ENCODE measurements around the gene ADGRE3.

Gene ADGRE3

GRCh38 chr19:14674764-14675163 is at the start of gene ADGRE3:
ADGRE3 (minus strand) TSS chr19:14674844; CDS start chr19:14674770, 74 bp downstream.
- no peak for DNase-seq

GRCh38 chr19:14722127-14722526 is 47.5 kb upstream of the ADGRE3 start:
- DNase-seq: no peak

- no peak for DNase-seq
Observed at GRCh38 chr19:14719162-14719561, 44.5 kb upstream of the ADGRE3 start.

GRCh38 chr19:14718522-14719116 is 44.0 kb upstream of the ADGRE3 start:
- no peak for DNase-seq

GRCh38 chr19:14715841-14716240 is 41.2 kb upstream of the ADGRE3 start:
- no peak for DNase-seq

- no peak for DNase-seq
Observed at GRCh38 chr19:14704450-14704849, 29.8 kb upstream of the ADGRE3 start.

- no peak for DNase-seq
Observed at GRCh38 chr19:14703833-14704232, 29.2 kb upstream of the ADGRE3 start.

- DNase-seq: no peak
Observed at GRCh38 chr19:14700711-14701375, 26.2 kb upstream of the ADGRE3 start.

- no peak for DNase-seq
Observed at GRCh38 chr19:14699641-14700040, 25.0 kb upstream of the ADGRE3 start.

GRCh38 chr19:14695471-14695870 is 20.8 kb upstream of the ADGRE3 start:
- DNase-seq: no peak

GRCh38 chr19:14694641-14695266 is 20.1 kb upstream of the ADGRE3 start:
- DNase-seq: no peak

GRCh38 chr19:14689598-14690503 is 15.2 kb upstream of the ADGRE3 start, which contains the start of gene ZNF333:
ZNF333 (plus strand) TSS chr19:14690048; CDS start chr19:14693492, 3,444 bp downstream.
- peak; percentile 96 for DNase-seq

- DNase-seq: peak; percentile 51
Observed at GRCh38 chr19:14686411-14686810, 11.8 kb upstream of the ADGRE3 start.

GRCh38 chr19:14683439-14683838 is 8.8 kb upstream of the ADGRE3 start:
- peak; percentile 19 for DNase-seq

GRCh38 chr19:14682084-14682483 is 7.4 kb upstream of the ADGRE3 start:
- DNase-seq: no peak

GRCh38 chr19:14678199-14678598 is 3.6 kb upstream of the ADGRE3 start:
- DNase-seq: no peak

- DNase-seq: no peak
Observed at GRCh38 chr19:14677464-14677863, 2.8 kb upstream of the ADGRE3 start.

- DNase-seq: no peak
Observed at GRCh38 chr19:14676762-14677161, 2.1 kb upstream of the ADGRE3 start.

- no peak for DNase-seq
Observed at GRCh38 chr19:14673088-14673487, 1.6 kb downstream of the ADGRE3 start.

- peak; percentile 34 for DNase-seq
Observed at GRCh38 chr19:14672188-14672872, 2.3 kb downstream of the ADGRE3 start.

GRCh38 chr19:14670408-14670807 is 4.2 kb downstream of the ADGRE3 start:
- DNase-seq: no peak

- DNase-seq: no peak
Observed at GRCh38 chr19:14669940-14670339, 4.7 kb downstream of the ADGRE3 start.

Data from CD4-positive, alpha-beta T cell treated with Interleukin-10 for 1 hour (primary cell).